Panc1 (cell line): Measurements from ENCODE around the gene TWF1. TPM values are rescaled to one million over a fixed set of nuclear protein-coding genes. Genes with fewer than 3 reads are reported as not detected.
A peak's percentile ranks its signal among the peaks of the same experiment; 100 is the strongest.

Experiments used
- ATAC-seq: fragments of 200-7000 bp; cut with Tn5 transposase; 2 replicates; pipeline ENCODE4 v1.9.1; 2020; ENCODE audit warnings: mild to moderate bottlenecking, moderate library complexity
- BruUV-seq: library from RNA; stranded (reverse); fragments of 400-500 nt; replicated peaks from 2 replicates; lab custom pipeline; 2021; lab: Mats Ljungman, UMichigan
- CTCF ChIA-PET: fragments of 300-600 bp; sonication (Branson Sonifier 250); formaldehyde crosslinking; loops from one replicate; lab custom pipeline; 2022; ENCODE audit warnings: antibody characterized with exemption; lab: Charles Lee
- POLR2A ChIA-PET: fragments of 300-600 bp; sonication (Branson Sonifier 250); formaldehyde crosslinking; loops from one replicate; lab custom pipeline; 2022; ENCODE audit warnings: antibody characterized with exemption; lab: Charles Lee
- DNase-seq: peaks from one replicate; pipeline ENCODE4 v3.0.0-alpha.2; 2010; ENCODE audit warnings: low read depth, low spot score
- H3K27ac ChIP-seq: 2 replicates; pipeline ENCODE4 v1.5.1; 2011; ENCODE audit warnings: mild to moderate bottlenecking, low read length, inconsistent platforms
- H3K27me3 ChIP-seq: fragments of 200-500 bp; sonication (Bioruptor generic); 2 replicates; pipeline ENCODE4 v1.6.0; 2014; ENCODE audit warnings: low read length, inconsistent platforms; ENCODE audit not compliant: control insufficient read depth, insufficient read depth
- H3K36me3 ChIP-seq: fragments of 200-500 bp; sonication (Bioruptor generic); 2 replicates; pipeline ENCODE4 v1.5.1; 2014; ENCODE audit warnings: inconsistent platforms, mild to moderate bottlenecking, low read length, moderate library complexity; ENCODE audit not compliant: control insufficient read depth, insufficient read depth
- H3K4me1 ChIP-seq: 2 replicates; pipeline ENCODE4 v1.5.1; 2011; ENCODE audit warnings: inconsistent platforms, mild to moderate bottlenecking, low read length, moderate library complexity; ENCODE audit not compliant: control insufficient read depth, insufficient read depth
- H3K4me3 ChIP-seq, 2 experiments: 2 replicates each; pipeline ENCODE4 v1.5.1; 2011 to 2012; ENCODE audit warnings: low read depth in 2 of 2, low read length in 2 of 2, mild to moderate bottlenecking in 2 of 2, inconsistent platforms in 1 of 2, moderate library complexity in 1 of 2
- H3K9me3 ChIP-seq: fragments of 200-500 bp; sonication (Bioruptor generic); 2 replicates; pipeline ENCODE4 v1.5.1; 2014; ENCODE audit warnings: low read depth, mild to moderate bottlenecking, inconsistent platforms, low read length, moderate library complexity; ENCODE audit not compliant: control insufficient read depth, insufficient read depth
- CTCF ChIP-seq: fragments of 450-650 bp; IDR thresholded peaks from 2 replicates; pipeline ENCODE4 v1.5.1; 2017; ENCODE audit warnings: mild to moderate bottlenecking
- POLR2AphosphoS5 ChIP-seq: IDR thresholded peaks from 2 replicates; pipeline ENCODE4 v1.6.1; 2012; ENCODE audit warnings: mild to moderate bottlenecking, low read depth, low read length, moderate library complexity
- REST ChIP-seq, 2 experiments: IDR thresholded peaks; 2 replicates each; pipeline ENCODE4 v1.6.1; 2011 to 2012; ENCODE audit warnings: low read depth in 2 of 2, control low read depth in 1 of 2, low read length in 1 of 2, mild to moderate bottlenecking in 1 of 2, moderate library complexity in 1 of 2; ENCODE audit not compliant: insufficient read depth in 1 of 2
- SIN3A ChIP-seq: IDR thresholded peaks from 2 replicates; pipeline ENCODE4 v1.6.1; 2012; ENCODE audit warnings: low read depth, mild to moderate bottlenecking, low read length, moderate library complexity, borderline replicate concordance; ENCODE audit not compliant: insufficient read depth
- TCF7L2 ChIP-seq: IDR thresholded peaks from 2 replicates; pipeline ENCODE4 v1.6.1; 2011; ENCODE audit warnings: mild to moderate bottlenecking, low read depth, low read length, inconsistent platforms
- in situ Hi-C: cut with HindIII; loops from 2 replicates; pipeline ENCODE4 v1.10.0; 2016; ENCODE audit warnings: low sequenced_read_pairs, low pct_unique_long_range_greater_than_20kb
- intact Hi-C: fragments of 100-400 bp; cut with micrococcal nuclease; formaldehyde crosslinking; loops from one replicate; pipeline ENCODE4 v1.10.0; 2022; ENCODE audit not compliant: unreplicated experiment
- total RNA-seq: library from RNA; stranded (reverse); gene quantifications from one replicate; pipeline ENCODE4 v1.2.1, GENCODE V29; 2021; ENCODE audit not compliant: unreplicated experiment

The TWF1 gene
- total RNA-seq, 1 experiment from 2014 or later, result 103 TPM

GRCh38 chr12:43776498-43776897 is 29.6 kb downstream of the TWF1 start:
- ChIA-PET CTCF (interaction anchor here (2.4 kb wide), 1 partner anchor 106 kb away, joined by 20 read pairs; no protein-coding TSS in a partner anchor), POLR2A (no interaction called here)
- no TSS peak for BruUV-seq
- Histone ChIP-seq H3K36me3 (peaks cover 5% of the 10 kb centered on the region), H3K27me3 (no peaks in the 10 kb centered on the region), H3K4me1 (no peaks in the 10 kb centered on the region), H3K4me3 (no peak overlapping the region), H3K27ac (no peak overlapping the region), H3K9me3 (no peaks in the 10 kb centered on the region)
- DNase-seq (no peak), ATAC-seq (peak; percentile 78; the same call in 1 of the 2 replicates)
- TF ChIP-seq SIN3A (no peak), TCF7L2 (no peak), POLR2AphosphoS5 (no peak), CTCF (peak; percentile 59; the same call in 1 of the 2 replicates)
- in situ Hi-C loops (no loop called here), intact Hi-C loops (loop anchor here (1.0 kb wide), 1 partner anchor 106 kb away; no protein-coding TSS in a partner anchor)

GRCh38 chr12:43766291-43766690 is 39.8 kb downstream of the TWF1 start:
- H3K9me3 ChIP-seq, result no peaks in the 10 kb centered on the region
- no peaks in the 10 kb centered on the region for H3K36me3 ChIP-seq
- H3K27ac ChIP-seq, result no peak overlapping the region
- in situ Hi-C loops (loop anchor here (10.0 kb wide), 1 partner anchor 119 kb away; no protein-coding TSS in a partner anchor), intact Hi-C loops (no loop called here)
- H3K27me3 ChIP-seq, result no peaks in the 10 kb centered on the region
- BruUV-seq, result no TSS peak
- ChIA-PET POLR2A (no interaction called here), CTCF (no interaction called here)
- TF ChIP-seq CTCF (no peak), POLR2AphosphoS5 (no peak), SIN3A (no peak), TCF7L2 (no peak), REST (IDR thresholded peaks at IDR 0.05; ENCODE audit: insufficient read depth in 1 of 2, low read depth in 2 of 2, low read length in 1 of 2) (no peak)
- H3K4me3 ChIP-seq, result no peak overlapping the region
- no peaks in the 10 kb centered on the region for H3K4me1 ChIP-seq
- ATAC-seq (no peak), DNase-seq (no peak)
